ENCODE results near the gene MAD2L1BP. TPM values are rescaled to one million over a fixed set of nuclear protein-coding genes. Genes with fewer than 3 reads are reported as not detected.

MAD2L1BP gene
- total and polyA plus RNA-seq, 2 of the 13 experiments (the other 11 are each of a cell fraction or from before 2014, with no cell fraction given) = 54.2 to 55.5 TPM

DNA sequence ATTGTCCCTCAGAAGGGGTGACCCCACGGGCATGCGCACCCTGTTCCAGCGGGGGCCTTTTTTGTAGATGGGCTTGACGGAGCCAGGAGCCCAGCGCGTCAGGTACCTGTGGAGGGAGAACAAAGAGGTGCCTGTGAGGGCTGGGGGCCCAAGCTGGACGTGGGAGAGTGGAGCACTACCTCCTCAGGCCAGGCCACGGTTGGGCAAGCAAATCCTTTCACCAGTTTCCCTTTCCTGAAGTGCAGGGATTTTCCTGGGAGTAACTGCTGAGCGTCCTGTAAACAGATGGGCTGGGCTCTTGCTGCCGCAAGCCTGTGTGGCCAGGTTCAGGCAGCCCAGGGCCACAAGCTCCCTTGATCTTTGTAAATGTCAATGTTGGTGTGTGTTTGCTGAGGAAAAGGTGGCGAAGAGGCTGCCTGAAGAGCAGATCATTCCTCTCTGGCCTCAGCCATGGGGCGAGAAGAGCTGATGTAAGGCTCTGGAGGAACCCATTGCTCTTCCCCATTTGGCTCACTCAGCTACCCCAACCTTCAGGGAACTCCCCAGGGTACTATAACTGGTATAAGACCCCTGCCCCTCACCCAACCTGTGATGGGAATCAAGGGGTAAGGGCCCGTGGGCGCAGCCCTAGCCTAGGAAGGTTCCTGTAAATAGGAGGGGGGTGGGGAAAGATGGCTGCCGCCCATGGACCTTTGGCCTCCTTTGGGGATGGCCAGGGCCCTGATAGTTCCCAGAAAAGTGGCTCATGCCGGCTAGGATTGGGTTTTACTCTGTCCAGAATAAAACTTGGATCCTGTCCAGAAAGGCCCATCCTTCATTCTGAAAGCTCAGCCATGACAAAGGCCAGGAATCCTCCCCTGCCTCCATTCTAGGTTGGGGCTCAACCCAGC is 36.4 kb downstream of the MAD2L1BP start (continued):
- TF ChIP-seq EP300 (IDR thresholded peaks at IDR 0.05; ENCODE audit: low read depth in 2 of 2, low read length in 2 of 2) (peak in 1 of 2 experiments; percentile 65; a peak in 2 of 4 replicates), EP300 (CRISPR knock-in tag; IDR thresholded peaks at IDR 0.05; ENCODE audit: borderline replicate concordance) (peak; percentile 50; the same call in 1 of the 2 replicates), MZF1 (CRISPR knock-in tag; IDR thresholded peaks at IDR 0.05; ENCODE audit: borderline replicate concordance) (0 out of 2 replicates have a peak, but pooled peaks have one; percentile 10), RFXAP (CRISPR knock-in tag; IDR thresholded peaks at IDR 0.05; ENCODE audit: borderline replicate concordance) (no peak), ATRX (CRISPR knock-in tag; IDR thresholded peaks at IDR 0.05; ENCODE audit: borderline replicate concordance) (no peak), ZNF251 (CRISPR knock-in tag; IDR thresholded peaks at IDR 0.05) (no peak), ZNF484 (CRISPR knock-in tag; IDR thresholded peaks at IDR 0.05; ENCODE audit: borderline replicate concordance, low read depth) (no peak), ZNF263 (CRISPR knock-in tag; IDR thresholded peaks at IDR 0.05) (peak; percentile 95), POLR2A (IDR thresholded peaks at IDR 0.05; ENCODE audit: insufficient read depth in 1 of 2, low read depth in 2 of 2, low read length in 2 of 2) (no peak), ZNF274 (CRISPR knock-in tag; IDR thresholded peaks at IDR 0.05) (peak; percentile 56; the same call in 1 of the 2 replicates), SP140L (CRISPR knock-in tag; IDR thresholded peaks at IDR 0.05; ENCODE audit: borderline replicate concordance) (no peak), SIX4 (CRISPR knock-in tag; IDR thresholded peaks at IDR 0.05) (no peak), ZC3H13 (CRISPR knock-in tag; IDR thresholded peaks at IDR 0.05) (no peak), CAMTA2 (CRISPR knock-in tag; IDR thresholded peaks at IDR 0.05; ENCODE audit: borderline replicate concordance) (no peak), ZNF501 (CRISPR knock-in tag; IDR thresholded peaks at IDR 0.05) (no peak), ZNF331 (CRISPR knock-in tag; IDR thresholded peaks at IDR 0.05) (peak; percentile 92), THYN1 (CRISPR knock-in tag; IDR thresholded peaks at IDR 0.05; ENCODE audit: borderline replicate concordance, low read depth) (no peak), NCOA5 (CRISPR knock-in tag; IDR thresholded peaks at IDR 0.05) (no peak), ZNF256 (CRISPR knock-in tag; conservative IDR thresholded peaks at IDR 0.05) (no peak), ZNF224 (CRISPR knock-in tag; IDR thresholded peaks at IDR 0.05) (peak; percentile 91; the same call in 1 of the 2 replicates)
- TF ChIP-seq, protein P1, sequence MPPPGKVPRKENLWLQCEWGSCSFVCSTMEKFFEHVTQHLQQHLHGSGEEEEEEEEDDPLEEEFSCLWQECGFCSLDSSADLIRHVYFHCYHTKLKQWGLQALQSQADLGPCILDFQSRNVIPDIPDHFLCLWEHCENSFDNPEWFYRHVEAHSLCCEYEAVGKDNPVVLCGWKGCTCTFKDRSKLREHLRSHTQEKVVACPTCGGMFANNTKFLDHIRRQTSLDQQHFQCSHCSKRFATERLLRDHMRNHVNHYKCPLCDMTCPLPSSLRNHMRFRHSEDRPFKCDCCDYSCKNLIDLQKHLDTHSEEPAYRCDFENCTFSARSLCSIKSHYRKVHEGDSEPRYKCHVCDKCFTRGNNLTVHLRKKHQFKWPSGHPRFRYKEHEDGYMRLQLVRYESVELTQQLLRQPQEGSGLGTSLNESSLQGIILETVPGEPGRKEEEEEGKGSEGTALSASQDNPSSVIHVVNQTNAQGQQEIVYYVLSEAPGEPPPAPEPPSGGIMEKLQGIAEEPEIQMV (CRISPR knock-in tag; IDR thresholded peaks at IDR 0.05; ENCODE audit: low read depth) = no peak
- TF ChIP-seq, protein P2, sequence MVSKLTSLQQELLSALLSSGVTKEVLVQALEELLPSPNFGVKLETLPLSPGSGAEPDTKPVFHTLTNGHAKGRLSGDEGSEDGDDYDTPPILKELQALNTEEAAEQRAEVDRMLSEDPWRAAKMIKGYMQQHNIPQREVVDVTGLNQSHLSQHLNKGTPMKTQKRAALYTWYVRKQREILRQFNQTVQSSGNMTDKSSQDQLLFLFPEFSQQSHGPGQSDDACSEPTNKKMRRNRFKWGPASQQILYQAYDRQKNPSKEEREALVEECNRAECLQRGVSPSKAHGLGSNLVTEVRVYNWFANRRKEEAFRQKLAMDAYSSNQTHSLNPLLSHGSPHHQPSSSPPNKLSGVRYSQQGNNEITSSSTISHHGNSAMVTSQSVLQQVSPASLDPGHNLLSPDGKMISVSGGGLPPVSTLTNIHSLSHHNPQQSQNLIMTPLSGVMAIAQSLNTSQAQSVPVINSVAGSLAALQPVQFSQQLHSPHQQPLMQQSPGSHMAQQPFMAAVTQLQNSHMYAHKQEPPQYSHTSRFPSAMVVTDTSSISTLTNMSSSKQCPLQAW (CRISPR knock-in tag; IDR thresholded peaks at IDR 0.05) = peak; percentile 93
- TF ChIP-seq, protein P3, sequence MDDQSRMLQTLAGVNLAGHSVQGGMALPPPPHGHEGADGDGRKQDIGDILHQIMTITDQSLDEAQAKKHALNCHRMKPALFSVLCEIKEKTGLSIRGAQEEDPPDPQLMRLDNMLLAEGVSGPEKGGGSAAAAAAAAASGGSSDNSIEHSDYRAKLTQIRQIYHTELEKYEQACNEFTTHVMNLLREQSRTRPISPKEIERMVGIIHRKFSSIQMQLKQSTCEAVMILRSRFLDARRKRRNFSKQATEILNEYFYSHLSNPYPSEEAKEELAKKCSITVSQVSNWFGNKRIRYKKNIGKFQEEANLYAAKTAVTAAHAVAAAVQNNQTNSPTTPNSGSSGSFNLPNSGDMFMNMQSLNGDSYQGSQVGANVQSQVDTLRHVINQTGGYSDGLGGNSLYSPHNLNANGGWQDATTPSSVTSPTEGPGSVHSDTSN (CRISPR knock-in tag; IDR thresholded peaks at IDR 0.05; ENCODE audit: borderline replicate concordance) = no peak
- TF ChIP-seq, protein P4, sequence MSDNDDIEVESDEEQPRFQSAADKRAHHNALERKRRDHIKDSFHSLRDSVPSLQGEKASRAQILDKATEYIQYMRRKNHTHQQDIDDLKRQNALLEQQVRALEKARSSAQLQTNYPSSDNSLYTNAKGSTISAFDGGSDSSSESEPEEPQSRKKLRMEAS (IDR thresholded peaks at IDR 0.05) = peak; percentile 55; the same call in 1 of the 2 replicates
- TF ChIP-seq, protein P5, sequence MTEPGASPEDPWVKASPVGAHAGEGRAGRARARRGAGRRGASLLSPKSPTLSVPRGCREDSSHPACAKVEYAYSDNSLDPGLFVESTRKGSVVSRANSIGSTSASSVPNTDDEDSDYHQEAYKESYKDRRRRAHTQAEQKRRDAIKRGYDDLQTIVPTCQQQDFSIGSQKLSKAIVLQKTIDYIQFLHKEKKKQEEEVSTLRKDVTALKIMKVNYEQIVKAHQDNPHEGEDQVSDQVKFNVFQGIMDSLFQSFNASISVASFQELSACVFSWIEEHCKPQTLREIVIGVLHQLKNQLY (CRISPR knock-in tag; IDR thresholded peaks at IDR 0.05) = peak; percentile 67
